Inflammatory macrophage treated with lipopolysaccharide for 1 hour (primary cell): ENCODE measurements around the gene ASB2.

ENCODE experiments used
- DNase-seq, 2 donors: peaks; one replicate each; pipeline ENCODE4 v3.0.0-alpha.2; 2020 to 2022

Gene ASB2

DNA sequence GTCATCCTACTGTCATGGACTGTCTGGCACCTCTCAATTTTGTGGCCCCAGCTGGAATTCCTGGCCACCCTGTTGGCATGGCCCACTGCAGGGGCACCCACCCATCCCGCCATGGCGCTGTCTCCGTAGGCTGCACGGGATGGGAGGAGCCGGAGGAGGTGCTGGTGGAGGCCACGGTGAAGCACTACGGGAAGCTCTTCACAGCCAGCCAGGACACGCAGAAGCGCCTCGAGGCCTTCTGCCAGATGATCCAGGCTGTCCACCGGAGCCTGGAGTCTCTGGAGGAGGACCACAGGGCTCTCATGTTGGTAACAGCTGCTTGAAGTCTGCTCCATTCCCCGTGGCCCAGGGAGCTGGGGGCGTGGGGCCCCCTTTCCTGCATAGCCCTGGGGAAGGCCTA lies 24.6 kb upstream of the ASB2 start:
- DNase-seq, result no peak

DNA sequence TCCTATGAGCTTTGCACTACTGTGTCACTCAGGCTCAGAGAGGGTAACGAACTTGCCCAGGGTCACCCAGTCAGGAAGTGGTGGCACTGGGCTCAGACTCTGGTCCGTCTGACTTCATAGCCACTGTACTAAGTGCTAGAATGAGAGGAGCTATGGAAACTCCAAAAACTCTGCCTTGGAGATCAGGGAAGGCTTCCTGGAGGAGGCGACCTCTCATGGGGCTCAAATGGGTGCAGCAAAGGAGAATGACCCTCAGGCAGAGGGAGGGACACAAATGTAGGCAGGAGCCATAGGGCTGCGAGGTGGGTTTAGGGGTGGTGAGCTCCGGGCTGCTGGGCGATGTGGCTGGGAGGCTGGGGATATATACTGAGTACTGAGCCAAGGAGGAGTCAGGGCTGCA lies 23.9 kb upstream of the ASB2 start:
- no peak for DNase-seq

DNA sequence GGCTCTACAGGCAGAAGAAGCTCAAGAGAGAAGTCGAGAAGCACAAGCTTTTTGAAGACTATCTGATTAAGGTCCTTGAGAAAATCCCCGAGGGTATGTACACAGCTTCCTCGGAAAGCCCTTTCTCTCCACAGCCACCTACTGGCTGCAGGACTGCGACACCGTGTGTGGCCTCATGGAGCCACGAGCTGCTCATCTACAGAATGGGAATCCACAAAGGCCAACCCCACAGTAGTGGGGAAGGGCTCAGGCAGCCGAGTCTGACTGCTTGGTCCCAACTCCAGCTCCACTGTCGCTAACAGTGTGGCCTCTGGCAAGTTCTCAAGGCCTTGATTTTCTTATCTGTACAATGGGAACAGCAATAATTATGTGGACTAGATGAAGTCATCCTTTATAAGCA lies 23.2 kb upstream of the ASB2 start:
- DNase-seq, result no peak

DNA sequence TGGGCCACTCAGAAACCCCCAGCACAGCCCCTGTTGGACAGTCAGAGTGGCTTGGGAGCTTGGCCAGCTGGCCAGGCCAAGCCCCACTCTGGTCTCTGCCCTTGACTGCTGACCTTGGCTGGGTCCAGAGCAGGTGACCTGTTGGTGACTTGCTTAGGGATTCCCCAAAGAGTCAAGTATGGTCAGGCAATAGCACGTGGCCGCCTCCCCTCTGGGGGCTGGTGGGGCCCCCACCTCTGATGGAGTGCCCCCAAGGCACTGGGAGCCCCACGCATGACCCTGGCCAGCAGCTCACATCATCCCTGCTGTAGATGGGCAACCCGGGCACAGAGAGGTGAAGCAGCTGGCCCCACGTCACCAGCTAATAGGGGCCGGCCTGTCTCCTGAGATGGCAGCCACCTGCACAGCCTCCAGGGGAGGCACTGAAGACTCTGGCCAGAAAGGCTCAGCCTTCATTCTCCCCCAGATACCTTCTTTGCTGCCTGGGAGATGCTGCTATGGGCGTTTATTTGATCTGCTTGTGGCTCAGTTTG lies 22.6 kb upstream of the ASB2 start:
- DNase-seq, result no peak

DNA sequence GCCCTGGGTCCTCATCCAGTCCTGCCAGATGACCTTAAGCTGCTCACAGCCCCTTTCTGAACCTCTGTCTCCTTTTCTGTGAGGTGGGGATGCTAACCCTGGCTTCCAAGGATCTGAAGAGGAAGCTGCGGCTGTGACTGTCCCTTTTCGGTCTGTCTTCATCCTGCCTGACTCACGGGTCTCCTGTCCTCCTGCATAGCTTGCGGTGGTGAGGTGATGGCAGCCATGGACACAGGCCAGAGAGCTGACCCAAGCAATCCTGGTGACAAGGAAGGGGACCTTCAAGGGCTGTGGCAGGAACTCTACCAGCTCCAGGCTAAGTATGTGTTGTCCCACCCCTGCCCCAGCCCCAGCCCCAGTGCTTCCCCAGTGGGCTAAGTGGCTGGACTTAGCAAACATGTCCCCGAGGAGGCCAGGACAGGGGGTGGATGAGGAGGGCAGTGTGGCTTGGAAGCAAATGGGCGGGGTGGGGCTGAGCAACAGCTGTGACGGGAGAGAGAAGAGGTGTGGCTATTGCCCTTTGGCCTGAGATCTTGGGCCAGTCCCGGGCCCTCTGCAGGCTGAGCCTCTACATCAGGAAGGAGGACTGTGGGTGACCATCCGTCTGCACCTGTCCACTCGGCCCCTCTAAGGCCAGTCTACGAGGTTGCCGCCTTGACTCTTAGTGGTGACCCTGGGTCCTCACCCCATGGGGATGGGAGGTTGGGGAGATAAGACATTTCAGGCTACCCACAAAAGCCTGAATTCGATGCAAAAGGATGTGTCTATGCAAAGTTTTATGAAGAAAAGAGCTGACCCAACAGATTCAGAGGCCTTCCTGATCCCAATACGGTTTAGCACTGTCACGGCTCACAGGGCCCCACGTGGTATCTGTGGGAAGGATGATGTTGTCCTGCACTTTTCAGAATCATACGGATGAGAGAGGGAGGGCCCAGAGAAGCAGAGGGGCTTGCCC lies 21.8 kb upstream of the ASB2 start:
- DNase-seq, result no peak

DNA sequence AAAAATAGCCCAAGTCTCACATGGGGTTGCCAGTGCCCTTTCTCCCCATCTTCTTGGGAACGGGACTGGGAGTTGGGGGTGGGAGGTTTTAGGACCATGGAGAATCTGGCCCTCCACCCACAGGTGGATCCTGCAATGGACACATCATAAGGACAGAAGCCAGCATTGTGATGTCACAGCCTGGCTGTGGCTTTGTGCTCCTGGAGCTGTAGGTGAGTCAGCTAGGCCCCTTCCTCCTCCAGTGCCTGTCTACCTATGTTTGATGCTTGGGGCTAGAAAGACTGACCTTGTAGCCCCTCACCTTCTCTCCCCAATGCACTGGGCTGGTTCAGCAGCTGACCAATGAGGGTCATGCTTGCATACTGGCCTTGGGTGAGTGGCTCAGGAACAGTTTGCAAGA lies 20.7 kb upstream of the ASB2 start, which contains the start of gene CCDC197:
CCDC197 (plus strand) TSS at position 220 of the 400 bp plus-strand sequence. CDS start 831 bp downstream, outside the sequence.
- no peak for DNase-seq

DNA sequence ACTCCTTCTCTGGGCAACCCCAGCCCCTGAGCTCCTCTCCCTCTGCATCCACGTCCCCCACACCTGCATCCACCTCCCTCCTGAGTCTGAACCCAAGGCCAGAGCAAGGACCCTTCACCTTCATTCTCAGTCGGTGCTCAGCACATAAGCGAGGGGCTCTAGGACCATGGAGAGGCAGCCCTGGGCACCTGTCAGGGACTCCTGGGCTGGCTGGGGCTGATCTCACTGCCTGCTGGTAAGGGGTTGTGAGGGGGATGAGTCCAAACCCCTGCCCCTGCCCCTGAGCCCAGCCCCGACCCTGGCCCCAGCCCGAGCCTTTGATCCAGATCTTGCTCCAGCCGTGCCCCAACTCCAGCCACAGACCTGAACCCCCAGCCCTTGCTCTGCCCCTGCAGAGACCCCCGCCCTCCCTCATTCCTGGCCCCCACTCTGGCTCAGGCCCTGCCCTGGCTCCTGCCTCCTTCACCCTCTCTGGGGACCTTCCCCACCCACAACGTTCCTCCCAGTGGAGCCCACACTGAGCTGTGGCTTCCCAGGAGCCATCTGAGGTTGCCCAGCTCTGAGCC lies 19.8 kb upstream of the ASB2 start:
- peak in 1 of 2 donors; percentile 18 for DNase-seq

DNA sequence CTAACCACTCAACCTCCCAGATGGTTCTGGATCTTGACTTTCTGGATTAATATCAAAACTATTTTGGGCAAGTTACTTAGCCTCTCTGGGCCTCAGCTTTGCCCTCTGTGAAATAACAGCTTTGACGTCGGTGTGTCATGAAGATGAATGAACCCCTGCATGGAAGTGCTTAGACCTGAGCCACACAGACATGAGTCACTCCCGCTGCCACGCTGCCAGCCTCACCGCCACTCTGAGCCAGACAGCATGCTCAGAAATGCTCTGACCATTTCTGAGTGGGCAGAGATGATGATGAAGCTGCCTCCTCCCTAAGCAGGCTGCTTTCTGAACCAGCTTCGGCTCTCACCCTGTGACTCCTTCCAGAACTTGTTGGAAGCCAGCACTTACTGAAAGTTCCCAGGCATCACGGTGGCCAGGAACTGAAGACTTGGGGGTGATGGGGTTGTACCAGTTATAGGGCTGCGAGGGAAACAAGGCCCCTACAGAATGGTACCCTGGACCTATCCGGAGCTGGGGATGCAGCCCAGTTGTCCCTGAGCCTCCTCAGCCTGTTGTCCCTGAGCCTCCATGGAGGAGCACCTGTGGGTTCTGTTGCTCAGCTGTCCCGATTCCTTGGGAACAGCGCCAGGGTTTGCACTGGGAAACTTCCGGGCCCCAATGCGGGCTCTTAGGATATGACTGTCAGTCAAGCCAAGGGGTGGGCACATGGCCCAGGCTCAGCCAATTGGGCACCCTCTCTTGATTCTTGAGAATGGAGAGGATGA lies 18.7 kb upstream of the ASB2 start:
- peak in 1 of 2 donors; percentile 72 for DNase-seq

DNA sequence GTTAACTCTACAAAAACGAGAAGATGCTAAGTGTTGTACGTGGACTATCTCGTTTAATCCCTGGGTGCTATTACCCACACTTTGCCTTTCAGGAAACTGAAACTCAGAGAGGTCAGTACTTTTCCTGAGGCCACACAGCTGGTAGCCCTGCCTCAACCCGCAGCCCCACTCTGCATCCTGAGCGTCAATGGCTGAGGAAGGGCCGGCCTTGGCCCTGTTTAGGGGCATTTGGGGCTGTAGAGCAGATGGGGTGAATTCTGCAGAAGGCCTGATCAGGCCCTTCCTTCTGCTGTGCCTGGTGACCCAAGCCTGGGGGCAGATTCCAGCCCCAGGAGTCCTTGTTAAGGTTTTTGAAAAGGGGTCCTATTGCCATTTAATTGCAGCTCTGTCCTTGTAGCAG lies 17.0 kb upstream of the ASB2 start:
- DNase-seq, result no peak

DNA sequence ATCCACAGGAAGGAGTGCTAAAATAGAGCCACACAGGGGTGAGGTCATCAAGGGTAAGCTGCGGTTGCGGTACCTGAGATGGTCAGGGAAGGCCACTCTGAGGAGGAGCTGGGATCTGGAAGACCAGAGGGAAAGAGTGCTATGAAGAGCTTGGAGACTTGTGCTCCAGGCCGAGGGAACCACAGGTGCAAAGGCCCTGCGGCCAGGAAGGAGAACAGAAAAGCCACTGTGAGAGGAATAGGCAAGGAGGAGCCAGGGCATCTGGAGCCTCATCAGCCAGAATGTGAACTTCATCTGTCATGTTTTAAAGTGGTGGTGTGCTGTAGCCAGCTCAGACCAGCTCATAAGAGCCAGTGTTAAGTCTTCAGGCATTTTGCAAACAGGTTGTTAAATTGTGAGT lies 15.3 kb upstream of the ASB2 start:
- DNase-seq, result no peak

DNA sequence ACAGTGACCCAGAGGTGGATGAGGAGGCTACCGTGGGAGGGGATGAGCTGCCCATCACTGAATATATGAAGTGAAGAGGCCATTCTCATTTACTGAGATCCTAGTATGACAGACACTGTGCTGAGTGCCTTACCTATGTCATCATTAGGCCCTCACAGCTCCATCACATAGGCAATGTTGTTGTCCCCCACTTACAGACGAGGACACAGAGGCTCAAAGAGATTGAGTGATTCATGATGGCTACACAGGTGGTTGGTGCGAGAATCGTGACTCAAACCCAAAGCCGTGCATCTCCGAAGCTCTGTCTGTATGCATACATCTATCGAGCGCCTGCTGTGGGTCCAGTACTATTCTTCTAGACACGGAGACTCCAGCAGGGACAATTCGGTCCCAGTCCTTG lies 14.8 kb upstream of the ASB2 start:
- DNase-seq, result no peak

DNA sequence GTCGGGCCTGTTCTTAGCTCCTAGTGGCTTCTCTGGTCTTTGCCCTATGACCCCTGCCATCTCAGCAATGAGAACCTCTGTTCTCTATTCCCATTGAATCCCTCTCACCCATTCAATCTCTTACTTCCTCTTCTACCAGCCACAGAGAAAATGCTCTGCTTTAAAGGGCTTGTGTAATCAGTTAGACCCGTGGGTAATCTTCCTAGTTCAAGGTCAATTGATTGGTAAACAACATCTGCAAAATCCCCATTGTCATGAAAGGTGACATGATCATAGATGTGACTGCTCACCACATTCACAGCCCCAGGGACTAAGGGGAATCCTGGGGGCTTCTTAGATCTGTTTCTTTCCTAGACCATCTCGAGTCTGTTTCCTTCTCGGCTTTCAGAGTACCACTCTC lies 13.6 kb upstream of the ASB2 start:
- DNase-seq, result peak; percentile 58 to 88

DNA sequence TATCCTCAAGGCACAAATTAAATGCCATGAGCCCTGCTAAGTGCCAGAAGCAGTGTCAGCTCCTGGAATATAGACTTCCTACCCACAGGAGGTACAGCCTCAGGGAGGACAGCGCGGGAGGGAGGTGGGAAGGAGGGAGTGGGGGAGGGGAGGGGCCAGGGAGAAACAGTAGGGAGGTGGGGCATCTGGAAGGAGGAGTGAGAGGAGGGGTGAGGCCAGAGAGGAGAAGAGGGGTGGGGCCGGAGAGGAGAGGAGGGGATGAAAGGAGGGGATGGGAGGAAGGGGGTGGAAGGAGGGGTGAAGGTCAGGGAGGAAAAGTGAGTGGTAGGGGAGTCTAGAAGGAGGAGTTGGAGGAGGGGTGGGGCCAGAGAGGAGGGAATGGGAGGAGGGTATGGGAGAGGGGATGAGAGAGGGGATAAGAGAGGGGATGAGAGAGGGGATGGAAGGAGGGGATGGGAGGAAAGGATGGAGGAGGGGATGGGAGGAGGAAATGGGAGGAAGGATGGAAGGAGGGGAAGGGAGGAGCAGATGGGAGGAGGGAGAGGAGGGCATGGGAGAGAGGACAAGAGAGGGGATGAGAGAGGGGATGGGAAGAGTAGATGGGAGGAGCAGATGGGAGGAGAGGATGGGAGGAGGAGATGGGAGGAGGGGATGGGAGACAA lies 11.6 kb upstream of the ASB2 start:
- no peak for DNase-seq

DNA sequence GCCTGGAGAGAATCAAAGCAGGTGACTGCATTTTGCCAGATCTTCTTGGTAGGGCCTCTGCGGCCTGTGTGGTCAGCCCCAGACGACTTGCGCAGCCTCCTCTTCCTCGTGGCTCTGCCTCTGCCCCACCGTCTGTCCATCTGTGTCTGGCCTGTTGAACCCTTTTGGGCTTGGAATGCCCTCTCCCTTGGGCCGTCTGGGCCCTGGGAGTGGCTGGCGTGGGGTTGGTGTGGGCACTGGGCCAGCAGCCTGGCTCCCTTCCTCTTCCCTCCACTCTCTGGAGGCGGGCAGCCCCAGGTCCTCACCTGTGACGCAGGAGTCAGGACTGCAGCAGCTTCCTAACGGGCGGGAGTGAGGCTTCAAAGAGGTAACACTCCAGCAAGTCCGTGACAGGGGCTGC lies 11.0 kb upstream of the ASB2 start:
- no peak for DNase-seq

DNA sequence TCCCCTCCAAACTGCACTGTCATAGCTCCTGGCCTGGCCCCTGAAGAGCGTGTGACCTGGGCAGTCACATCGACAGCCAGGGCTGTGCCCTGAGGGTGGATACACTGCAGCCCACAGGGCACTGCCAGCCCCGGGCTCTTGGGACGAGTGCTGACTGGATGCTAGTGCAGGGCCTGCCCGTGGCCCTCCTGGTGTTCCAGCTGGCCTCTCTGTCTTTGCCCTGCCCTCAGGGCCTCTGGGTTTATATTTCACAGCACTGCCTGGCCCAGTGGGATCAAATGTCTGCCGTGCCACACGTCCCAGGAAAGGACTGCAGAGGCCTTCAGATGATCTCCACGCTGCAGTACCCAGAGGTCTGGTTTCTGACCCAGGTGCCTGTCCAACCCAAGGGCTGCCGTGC lies 10.6 kb upstream of the ASB2 start:
- DNase-seq, result no peak

DNA sequence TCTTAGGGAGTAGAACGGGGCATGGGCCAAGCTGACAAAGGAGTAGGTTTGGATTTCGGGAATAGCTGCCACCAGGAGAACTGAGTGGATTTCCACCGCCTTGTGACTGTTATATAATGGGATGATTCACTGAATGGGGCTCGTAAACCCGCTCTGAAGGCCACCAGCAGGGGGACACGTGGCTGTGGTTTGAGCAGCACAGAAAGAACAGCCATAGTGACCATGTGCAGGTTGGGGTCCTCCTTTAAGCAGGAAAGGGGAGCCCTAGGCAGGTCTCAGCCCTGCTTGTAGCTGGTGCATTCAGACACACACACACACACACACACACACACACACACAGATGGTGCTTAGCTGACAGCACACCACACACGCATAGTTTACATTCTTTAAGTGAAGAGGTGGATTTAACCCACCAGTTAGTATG lies 8.6 kb upstream of the ASB2 start:
- no peak for DNase-seq

DNA sequence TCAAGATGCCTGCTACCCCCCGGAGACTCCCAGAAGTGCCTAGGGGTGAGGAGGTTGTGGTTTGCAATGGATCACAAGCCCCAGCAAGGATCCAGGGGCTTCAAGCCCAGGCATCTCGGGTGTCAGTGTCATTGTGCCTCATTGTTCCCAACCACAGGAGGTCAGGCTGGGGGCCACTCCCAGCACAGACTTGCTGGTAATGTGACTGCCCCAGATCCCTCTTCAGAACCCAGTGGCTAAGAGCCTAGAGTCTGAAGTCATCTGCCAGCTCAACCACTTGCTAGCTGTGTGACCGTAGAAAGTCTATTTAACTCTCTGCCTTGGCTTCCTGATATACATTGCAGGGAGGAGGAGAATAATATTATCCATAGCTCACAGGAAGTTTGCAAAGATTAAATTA lies 7.7 kb upstream of the ASB2 start:
- no peak for DNase-seq

DNA sequence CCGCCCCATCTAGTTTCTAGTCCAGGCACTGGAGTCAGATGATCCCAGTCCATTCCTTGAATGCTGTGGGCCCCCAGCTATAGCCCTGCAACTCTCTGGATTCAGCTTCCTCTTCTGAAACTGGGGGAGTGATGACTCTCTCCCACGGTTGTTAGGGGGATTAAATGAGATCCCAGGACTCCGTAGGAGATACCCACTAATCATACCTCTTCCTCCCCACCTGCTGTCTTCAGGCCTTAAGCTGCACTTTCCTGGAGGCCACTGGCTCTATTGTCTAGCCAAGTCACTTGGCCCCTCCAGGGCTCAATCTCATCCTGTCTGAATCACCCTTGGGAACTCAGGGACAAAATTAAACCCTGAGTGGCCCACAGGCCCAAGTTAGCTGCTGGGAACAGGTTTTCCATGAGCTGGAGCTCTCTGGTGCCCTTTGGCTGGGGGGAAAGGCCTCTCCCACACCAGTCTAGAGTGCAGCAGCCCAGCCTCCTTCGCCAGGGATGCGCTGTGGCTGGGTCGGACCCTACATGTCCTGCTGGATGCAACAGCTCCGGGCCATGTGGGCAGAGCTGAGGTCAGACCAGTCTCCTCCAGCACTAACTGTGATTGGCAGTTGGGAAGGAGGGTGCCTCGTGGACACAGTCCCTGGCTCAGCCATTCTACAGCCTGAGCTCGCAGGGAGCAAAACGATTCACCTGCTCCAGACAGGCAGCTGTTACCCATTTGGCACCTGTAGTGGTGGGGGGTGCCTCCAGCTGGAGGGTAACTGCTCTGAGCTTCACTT lies 6.0 kb upstream of the ASB2 start:
- no peak for DNase-seq

DNA sequence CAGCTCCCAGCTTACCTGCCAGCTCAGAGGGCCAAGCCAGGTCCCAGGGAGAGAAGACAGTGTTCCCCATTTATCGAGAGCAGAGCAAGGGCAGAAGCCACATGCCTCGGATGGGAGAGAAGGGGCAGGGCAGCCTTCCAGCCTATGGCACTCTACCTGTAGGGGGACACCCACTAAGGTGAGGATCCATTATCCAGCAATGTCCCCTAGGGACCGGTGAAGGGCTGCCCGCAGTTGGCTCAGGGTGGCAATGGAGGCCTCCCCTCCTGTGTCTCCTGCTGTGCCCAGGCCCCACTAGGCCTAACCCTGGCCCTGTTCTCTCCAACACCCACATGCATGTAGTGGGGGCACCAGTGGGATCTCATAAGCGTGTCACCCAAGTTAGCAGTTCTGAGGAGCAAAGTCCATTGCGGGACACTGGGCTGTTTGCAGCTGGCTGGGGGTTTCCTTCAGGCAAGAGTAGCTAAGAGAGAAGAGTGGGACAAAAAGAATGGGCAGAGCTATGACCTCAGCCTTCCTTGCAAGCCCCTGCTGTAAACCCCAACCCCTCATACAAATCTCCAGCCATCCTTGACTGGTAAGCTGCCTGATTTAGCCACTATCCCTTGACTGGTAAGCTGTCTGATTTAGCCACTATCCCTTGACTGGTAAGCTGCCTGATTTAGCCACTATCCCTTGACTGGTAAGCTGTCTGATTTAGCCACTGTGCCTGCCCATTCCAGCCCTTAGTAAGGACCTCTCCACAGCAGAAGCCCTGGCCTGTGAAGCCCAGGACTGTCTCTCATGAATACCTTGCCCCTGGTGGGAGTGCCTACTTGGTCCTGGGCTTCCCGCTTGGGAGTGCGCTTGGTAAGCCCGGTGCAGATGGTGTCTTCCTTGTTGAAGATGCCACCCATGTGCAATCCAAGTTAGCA lies 5.2 kb upstream of the ASB2 start:
- no peak for DNase-seq

DNA sequence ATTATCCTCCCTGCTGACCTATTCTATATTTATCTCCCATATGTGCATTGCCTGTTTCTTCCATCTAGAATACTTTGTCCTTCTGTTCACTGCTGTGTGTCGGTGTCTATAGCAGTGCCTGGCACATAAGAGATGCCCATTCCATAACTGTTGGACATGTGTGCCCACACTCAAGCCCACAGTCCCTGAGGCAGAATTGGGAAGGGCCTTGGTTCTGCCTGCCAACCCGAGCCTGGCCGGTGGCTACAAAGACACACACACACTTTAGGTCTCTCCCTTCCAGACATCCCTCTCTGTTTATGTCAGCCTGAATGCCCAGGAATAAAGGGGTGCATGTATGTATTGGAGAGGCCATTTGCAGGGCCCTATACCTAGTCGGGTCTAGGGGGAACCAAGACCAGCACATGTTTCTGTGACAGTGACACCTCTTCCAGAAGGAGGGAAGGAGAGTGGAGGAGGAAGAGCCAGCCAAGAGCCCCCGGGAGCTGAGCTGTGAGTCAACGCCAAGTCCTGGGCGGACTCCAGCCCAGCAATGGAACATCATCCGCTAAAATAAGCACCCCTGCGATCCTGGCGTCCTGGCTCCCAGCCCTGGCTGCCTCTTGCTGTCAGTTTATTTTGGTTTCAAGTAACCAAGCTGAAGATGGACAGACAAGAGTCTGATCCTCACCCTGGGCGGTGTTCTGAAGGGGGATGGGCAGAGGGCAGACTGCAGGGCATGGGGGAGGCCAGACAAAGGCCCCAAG lies 4.3 kb upstream of the ASB2 start:
- no peak for DNase-seq
